Subcutaneous abdominal adipose tissue (tissue), 5 donors: ENCODE measurements around the gene OPRL1.

Experiments used
- H3K27ac ChIP-seq: one replicate; pipeline ENCODE4 v1.7.0; 2013; ENCODE audit warnings: low read depth, mild to moderate bottlenecking, inconsistent platforms, low read length, moderate library complexity
- H3K27me3 ChIP-seq, 5 donors: one replicate each; pipeline ENCODE4 v1.7.0; 2013; ENCODE audit warnings: low read length in 5 of 5, inconsistent platforms in 1 of 5; ENCODE audit not compliant: control insufficient read depth in 5 of 5, insufficient read depth in 4 of 5
- H3K36me3 ChIP-seq, 5 donors: one replicate each; pipeline ENCODE4 v1.7.0; 2013; ENCODE audit warnings: low read length in 5 of 5; ENCODE audit not compliant: control insufficient read depth in 5 of 5, insufficient read depth in 5 of 5
- H3K4me1 ChIP-seq, 5 donors: one replicate each; pipeline ENCODE4 v1.7.0; 2013; ENCODE audit warnings: low read length in 5 of 5, mild to moderate bottlenecking in 3 of 5, moderate library complexity in 1 of 5; ENCODE audit not compliant: control insufficient read depth in 5 of 5, insufficient read depth in 5 of 5
- H3K4me3 ChIP-seq, 5 donors: one replicate each; pipeline ENCODE4 v1.7.0; 2013; ENCODE audit warnings: low read length in 5 of 5, low read depth in 1 of 5
- H3K9ac ChIP-seq, 5 donors: one replicate each; pipeline ENCODE4 v1.7.0; 2013; ENCODE audit warnings: low read length in 5 of 5, mild to moderate bottlenecking in 4 of 5, moderate library complexity in 3 of 5
- H3K9me3 ChIP-seq, 5 donors: one replicate each; pipeline ENCODE4 v1.7.0; 2013; ENCODE audit warnings: low read length in 5 of 5; ENCODE audit not compliant: control insufficient read depth in 5 of 5
- donor health status: healthy.
- donor health status: healthy.
- donor health status: healthy.
- donor health status: healthy.
- donor health status: healthy.

OPRL1 gene

GRCh38 chr20:64092258-64093012, 12.6 kb downstream of the OPRL1 start:
- H3K27me3 ChIP-seq: peaks cover 4 to 28% (median 19%) of the 10 kb centered on the region in 5 donors
- H3K9ac ChIP-seq: no peak overlapping the region
- H3K36me3 ChIP-seq: peaks cover 0 to 3% (median 0%) of the 10 kb centered on the region in 5 donors
- H3K4me3 ChIP-seq: no peak overlapping the region
- H3K27ac ChIP-seq: no peak overlapping the region
- no peaks in the 10 kb centered on the region for H3K4me1 ChIP-seq
- H3K9me3 ChIP-seq: no peaks in the 10 kb centered on the region

DNA sequence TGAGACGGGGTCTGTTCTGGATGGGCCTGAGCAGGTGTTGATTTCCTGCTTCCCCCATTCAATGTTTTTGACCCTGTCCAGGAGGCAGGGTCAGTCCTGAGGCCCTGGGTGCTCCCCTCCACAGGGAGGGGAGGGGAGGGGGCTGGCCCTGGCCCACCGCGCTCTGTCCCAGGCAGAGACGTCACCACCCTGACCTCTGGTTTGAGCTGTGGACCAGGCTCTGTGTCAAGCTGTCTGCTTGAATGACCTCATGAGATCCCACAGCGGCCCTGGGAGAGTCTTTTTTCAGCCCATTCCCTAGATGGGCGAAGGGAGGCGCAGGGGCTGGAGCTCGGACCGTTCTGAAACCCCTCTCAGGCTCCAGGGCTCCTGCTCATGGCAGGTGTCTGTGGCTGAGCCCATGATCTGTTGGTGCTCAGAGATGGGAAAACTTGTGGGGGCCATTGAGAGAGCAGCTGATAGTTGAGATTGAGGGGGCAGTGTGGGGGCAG, 13.2 kb downstream of the OPRL1 start:
- Histone ChIP-seq H3K4me3 (no peak overlapping the region), H3K27me3 (peaks cover 0 to 23% (median 14%) of the 10 kb centered on the region in 5 donors), H3K36me3 (peaks cover 0 to 6% (median 2%) of the 10 kb centered on the region in 5 donors), H3K9me3 (no peaks in the 10 kb centered on the region), H3K4me1 (no peaks in the 10 kb centered on the region), H3K27ac (no peak overlapping the region), H3K9ac (no peak overlapping the region)

DNA sequence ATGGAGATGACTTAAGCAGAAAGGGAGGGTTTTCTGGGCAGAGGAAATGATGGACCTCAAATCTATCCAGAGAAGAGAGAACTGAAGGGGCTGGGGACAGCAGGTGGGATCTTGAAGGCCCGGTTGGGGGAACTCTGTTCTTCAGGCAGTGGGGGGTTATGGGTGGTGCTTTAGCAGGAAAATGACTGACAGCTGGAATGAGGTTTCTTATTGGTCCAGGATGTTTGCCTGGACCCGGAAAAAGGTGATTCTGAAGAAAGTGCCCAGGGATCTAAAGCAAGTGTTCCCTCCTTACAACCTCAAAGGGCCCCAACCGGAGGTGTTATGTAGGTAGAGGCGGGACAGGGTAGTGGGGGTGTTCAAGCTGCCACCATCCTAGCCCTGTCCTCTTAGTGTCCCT, 15.6 kb downstream of the OPRL1 start:
- Histone ChIP-seq H3K9ac (no peak overlapping the region), H3K4me3 (no peak overlapping the region), H3K27me3 (peaks cover 0 to 17% (median 7%) of the 10 kb centered on the region in 5 donors), H3K9me3 (no peaks in the 10 kb centered on the region), H3K4me1 (no peaks in the 10 kb centered on the region), H3K27ac (no peak overlapping the region), H3K36me3 (peaks cover 0 to 17% (median 11%) of the 10 kb centered on the region in 5 donors)

DNA sequence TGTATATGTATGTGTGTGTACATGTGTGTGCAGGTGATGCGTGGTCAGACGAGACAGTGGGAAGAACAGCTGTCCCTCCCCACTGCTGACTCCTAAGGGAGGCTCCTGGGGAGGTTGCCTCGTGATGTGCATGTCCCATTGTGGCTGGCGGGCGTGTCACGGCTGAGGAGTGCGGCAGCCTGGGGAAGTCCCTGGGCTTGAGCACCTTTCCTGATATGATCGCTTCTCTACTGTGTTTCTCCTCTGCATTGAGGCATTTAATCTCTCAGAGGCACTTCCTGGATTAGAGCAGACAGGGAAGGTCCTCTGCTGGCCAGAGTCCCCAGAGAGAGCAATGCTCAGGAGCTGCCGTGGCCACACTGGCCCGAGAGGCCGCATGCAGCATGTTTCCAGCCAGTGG, 16.0 kb downstream of the OPRL1 start:
- H3K27ac ChIP-seq: no peak overlapping the region
- no peak overlapping the region for H3K9ac ChIP-seq
- no peaks in the 10 kb centered on the region for H3K4me1 ChIP-seq
- peaks cover 0 to 21% (median 10%) of the 10 kb centered on the region in 5 donors for H3K27me3 ChIP-seq
- no peaks in the 10 kb centered on the region for H3K9me3 ChIP-seq
- H3K36me3 ChIP-seq: peaks cover 0 to 17% (median 11%) of the 10 kb centered on the region in 5 donors
- H3K4me3 ChIP-seq: no peak overlapping the region

DNA sequence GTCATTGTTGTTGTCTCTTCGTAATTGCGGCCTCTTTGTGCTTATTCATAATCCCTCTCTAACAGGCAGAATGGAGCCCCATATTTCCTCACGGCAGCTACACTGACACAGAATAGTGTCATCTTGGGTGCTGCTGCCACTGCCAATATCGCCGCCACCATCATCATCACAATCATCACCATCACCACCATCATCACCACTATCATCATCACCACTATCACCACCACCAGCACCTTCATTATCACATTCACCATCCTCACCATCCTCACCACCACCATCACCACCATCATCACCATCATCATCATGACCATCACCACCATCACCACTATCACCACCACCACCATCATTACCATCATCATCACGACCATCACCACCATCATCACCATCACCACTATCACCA, 16.7 kb downstream of the OPRL1 start:
- H3K27me3 ChIP-seq: peaks cover 1 to 27% (median 14%) of the 10 kb centered on the region in 5 donors
- H3K4me3 ChIP-seq: no peak overlapping the region
- peaks cover 0 to 17% (median 11%) of the 10 kb centered on the region in 5 donors for H3K36me3 ChIP-seq
- H3K9me3 ChIP-seq: no peaks in the 10 kb centered on the region
- H3K27ac ChIP-seq: no peak overlapping the region
- H3K9ac ChIP-seq: no peak overlapping the region
- peaks cover 0 to under 1% (median 0%) of the 10 kb centered on the region in 5 donors for H3K4me1 ChIP-seq

DNA sequence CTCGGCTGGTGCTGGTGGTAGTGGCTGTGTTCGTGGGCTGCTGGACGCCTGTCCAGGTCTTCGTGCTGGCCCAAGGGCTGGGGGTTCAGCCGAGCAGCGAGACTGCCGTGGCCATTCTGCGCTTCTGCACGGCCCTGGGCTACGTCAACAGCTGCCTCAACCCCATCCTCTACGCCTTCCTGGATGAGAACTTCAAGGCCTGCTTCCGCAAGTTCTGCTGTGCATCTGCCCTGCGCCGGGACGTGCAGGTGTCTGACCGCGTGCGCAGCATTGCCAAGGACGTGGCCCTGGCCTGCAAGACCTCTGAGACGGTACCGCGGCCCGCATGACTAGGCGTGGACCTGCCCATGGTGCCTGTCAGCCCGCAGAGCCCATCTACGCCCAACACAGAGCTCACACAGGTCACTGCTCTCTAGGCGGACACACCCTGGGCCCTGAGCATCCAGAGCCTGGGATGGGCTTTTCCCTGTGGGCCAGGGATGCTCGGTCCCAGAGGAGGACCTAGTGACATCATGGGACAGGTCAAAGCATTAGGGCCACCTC, 18.7 kb downstream of the OPRL1 start:
- no peak overlapping the region for H3K4me3 ChIP-seq
- no peaks in the 10 kb centered on the region for H3K9me3 ChIP-seq
- peaks cover 0 to 11% (median 7%) of the 10 kb centered on the region in 5 donors for H3K4me1 ChIP-seq
- H3K9ac ChIP-seq: no peak overlapping the region
- peaks cover 0 to 17% (median 11%) of the 10 kb centered on the region in 5 donors for H3K36me3 ChIP-seq
- no peak overlapping the region for H3K27ac ChIP-seq
- H3K27me3 ChIP-seq: peaks cover 5 to 29% (median 22%) of the 10 kb centered on the region in 5 donors

DNA sequence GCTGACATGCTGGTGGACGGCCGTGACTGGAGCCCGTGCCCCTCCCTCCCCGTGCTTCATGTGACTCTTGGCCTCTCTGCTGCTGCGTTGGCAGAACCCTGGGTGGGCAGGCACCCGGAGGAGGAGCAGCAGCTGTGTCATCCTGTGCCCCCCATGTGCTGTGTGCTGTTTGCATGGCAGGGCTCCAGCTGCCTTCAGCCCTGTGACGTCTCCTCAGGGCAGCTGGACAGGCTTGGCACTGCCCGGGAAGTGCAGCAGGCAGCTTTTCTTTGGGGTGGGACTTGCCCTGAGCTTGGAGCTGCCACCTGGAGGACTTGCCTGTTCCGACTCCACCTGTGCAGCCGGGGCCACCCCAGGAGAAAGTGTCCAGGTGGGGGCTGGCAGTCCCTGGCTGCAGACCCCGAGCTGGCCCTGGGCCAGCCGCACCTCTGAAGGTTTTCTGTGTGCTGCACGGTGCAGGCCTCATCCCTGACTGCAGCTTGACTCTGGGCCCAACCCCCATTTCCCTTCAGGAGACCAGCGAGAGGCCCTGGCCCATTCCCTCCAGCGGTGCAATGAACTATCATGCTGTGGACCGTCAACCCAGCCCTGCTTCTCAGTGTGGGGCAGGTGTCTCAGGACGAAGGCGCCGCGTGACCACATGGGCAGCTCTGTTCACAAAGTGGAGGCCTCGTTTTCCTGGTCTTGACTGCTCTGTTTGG, 19.4 kb downstream of the OPRL1 start:
- no peak overlapping the region for H3K27ac ChIP-seq
- H3K4me1 ChIP-seq: peaks cover 0 to 11% (median 7%) of the 10 kb centered on the region in 5 donors
- peaks cover 5 to 35% (median 28%) of the 10 kb centered on the region in 5 donors for H3K27me3 ChIP-seq
- peaks cover 0 to 17% (median 11%) of the 10 kb centered on the region in 5 donors for H3K36me3 ChIP-seq
- H3K9ac ChIP-seq: no peak overlapping the region
- H3K9me3 ChIP-seq: no peaks in the 10 kb centered on the region
- H3K4me3 ChIP-seq: no peak overlapping the region

DNA sequence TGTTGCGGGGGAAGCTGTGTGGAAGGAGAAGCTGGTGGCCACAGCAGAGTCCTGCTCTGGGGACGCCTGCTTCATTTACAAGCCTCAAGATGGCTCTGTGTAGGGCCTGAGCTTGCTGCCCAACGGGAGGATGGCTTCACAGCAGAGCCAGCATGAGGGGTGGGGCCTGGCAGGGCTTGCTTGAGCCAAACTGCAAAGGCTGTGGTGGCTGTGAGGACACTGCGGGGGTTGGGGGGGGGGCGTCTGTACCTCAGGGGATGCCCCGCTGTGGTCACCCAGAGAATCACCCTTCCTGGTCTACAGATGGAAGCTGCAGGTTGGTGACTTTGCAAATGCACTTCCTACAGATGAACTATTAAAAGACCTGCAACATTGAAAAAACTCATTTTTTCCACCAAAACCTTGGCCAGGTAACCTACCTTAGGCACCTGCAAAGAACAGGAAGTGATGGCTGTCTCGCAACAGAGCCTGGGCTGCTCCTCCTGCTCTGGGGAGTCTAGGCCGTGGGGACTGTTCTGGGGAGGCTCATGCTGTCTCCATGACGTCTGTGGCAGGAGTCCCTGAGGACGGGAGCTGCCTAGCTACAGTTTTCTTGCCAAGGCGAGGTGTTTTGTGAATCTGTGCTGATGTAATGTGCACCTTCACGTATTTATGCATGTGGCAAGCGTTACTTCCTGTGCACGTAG, 20.1 kb downstream of the OPRL1 start:
- Histone ChIP-seq H3K27me3 (peaks cover 5 to 42% (median 33%) of the 10 kb centered on the region in 5 donors), H3K4me1 (peaks cover 0 to 11% (median 7%) of the 10 kb centered on the region in 5 donors), H3K9me3 (no peaks in the 10 kb centered on the region), H3K4me3 (no peak overlapping the region), H3K27ac (no peak overlapping the region), H3K36me3 (peaks cover 0 to 17% (median 11%) of the 10 kb centered on the region in 5 donors), H3K9ac (no peak overlapping the region)

DNA sequence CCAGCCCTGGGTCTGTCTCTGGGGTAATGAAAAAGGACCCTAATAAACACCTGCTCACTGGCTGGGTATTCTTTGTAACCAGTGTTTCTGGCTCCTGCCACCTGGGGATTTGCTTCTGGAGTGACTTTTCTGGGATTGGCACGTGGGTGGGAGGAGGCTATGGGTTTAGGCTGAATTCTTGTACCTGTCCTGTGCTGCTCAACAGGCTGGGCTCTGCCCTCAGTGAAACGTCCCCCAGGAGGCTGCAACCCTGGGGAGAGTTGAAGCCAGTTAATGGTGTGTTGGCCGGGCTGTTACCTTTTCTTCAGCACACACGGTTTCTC, 20.6 kb downstream of the OPRL1 start:
- Histone ChIP-seq H3K27ac (no peak overlapping the region), H3K9ac (no peak overlapping the region), H3K36me3 (peaks cover 0 to 17% (median 11%) of the 10 kb centered on the region in 5 donors), H3K27me3 (peaks cover 5 to 43% (median 35%) of the 10 kb centered on the region in 5 donors), H3K9me3 (no peaks in the 10 kb centered on the region), H3K4me1 (peaks cover 0 to 11% (median 7%) of the 10 kb centered on the region in 5 donors), H3K4me3 (no peak overlapping the region)
